Neuronal stem cell (in vitro differentiated cells): Measurements from ENCODE around the gene GIT1.
A peak's percentile ranks its signal among the peaks of the same experiment; 100 is the strongest.

ENCODE experiments used
- DNase-seq: peaks from one replicate; pipeline ENCODE4 v3.0.0-alpha.2; 2013; ENCODE audit warnings: low spot score
- H2AFZ ChIP-seq: one replicate; pipeline ENCODE4 v1.6.1; 2013; ENCODE audit warnings: mild to moderate bottlenecking, low read length, inconsistent platforms
- H2AK5ac ChIP-seq: 2 replicates; pipeline ENCODE4 v1.6.1; 2013; ENCODE audit warnings: low read depth, mild to moderate bottlenecking, inconsistent platforms, low read length, moderate library complexity, mixed read lengths
- H2BK120ac ChIP-seq: 2 replicates; pipeline ENCODE4 v1.6.1; 2013; ENCODE audit warnings: low read depth, mild to moderate bottlenecking, inconsistent platforms, low read length, moderate library complexity, mixed read lengths
- H2BK12ac ChIP-seq: one replicate; pipeline ENCODE4 v1.6.1; 2013; ENCODE audit warnings: low read length, inconsistent platforms
- H2BK15ac ChIP-seq: 2 replicates; pipeline ENCODE4 v1.6.1; 2013; ENCODE audit warnings: mild to moderate bottlenecking, low read length, inconsistent platforms, mixed read lengths
- H2BK5ac ChIP-seq: one replicate; pipeline ENCODE4 v1.6.1; 2013; ENCODE audit warnings: inconsistent platforms, mild to moderate bottlenecking, low read length, moderate library complexity
- H3K14ac ChIP-seq: one replicate; pipeline ENCODE4 v1.6.1; 2013; ENCODE audit warnings: low read length, inconsistent platforms
- H3K18ac ChIP-seq: 2 replicates; pipeline ENCODE4 v1.6.1; 2013; ENCODE audit warnings: low read length, inconsistent platforms
- H3K23ac ChIP-seq: 2 replicates; pipeline ENCODE4 v1.6.1; 2013; ENCODE audit warnings: low read depth, mild to moderate bottlenecking, mixed read lengths, low read length, inconsistent platforms; ENCODE audit not compliant: poor library complexity
- H3K27ac ChIP-seq: replicated peaks from 3 replicates; pipeline ENCODE4 v1.5.1; 2013; ENCODE audit warnings: low read length, inconsistent platforms
- H3K27me3 ChIP-seq, 3 experiments: 2 replicates each; pipeline ENCODE4 v1.6.1; 2013; ENCODE audit warnings: low read length in 3 of 3, mild to moderate bottlenecking in 2 of 3, inconsistent platforms in 1 of 3, low read depth in 1 of 3, mixed read lengths in 1 of 3, moderate library complexity in 1 of 3; ENCODE audit not compliant: control insufficient read depth in 3 of 3, insufficient read depth in 3 of 3
- H3K36me3 ChIP-seq, 2 donors: replicated peaks in 1 of 2; 2 replicates each; pipeline ENCODE4 v1.6.1; 2013; ENCODE audit warnings: low read length in 2 of 2; ENCODE audit not compliant: control insufficient read depth in 2 of 2, insufficient read depth in 2 of 2
- H3K4ac ChIP-seq: 2 replicates; pipeline ENCODE4 v1.6.1; 2013; ENCODE audit warnings: inconsistent platforms, mild to moderate bottlenecking, low read length, moderate library complexity
- H3K4me1 ChIP-seq, 2 donors: 1 replicate in 1 of 2; 2 replicates in 1 of 2; pipeline ENCODE4 v1.6.1; 2013; ENCODE audit warnings: low read length in 2 of 2, low read depth in 1 of 2; ENCODE audit not compliant: control insufficient read depth in 2 of 2, insufficient read depth in 1 of 2
- H3K4me2 ChIP-seq: one replicate; pipeline ENCODE4 v1.6.1; 2013; ENCODE audit warnings: mild to moderate bottlenecking, low read length, inconsistent platforms; ENCODE audit not compliant: insufficient read depth, poor library complexity, severe bottlenecking
- H3K4me3 ChIP-seq, 2 donors: 2 replicates each; pipeline ENCODE4 v1.5.1; 2013; ENCODE audit warnings: low read length in 2 of 2, mild to moderate bottlenecking in 2 of 2, inconsistent platforms in 1 of 2, moderate library complexity in 1 of 2
- H3K79me1 ChIP-seq: one replicate; pipeline ENCODE4 v1.6.1; 2013; ENCODE audit warnings: low read depth, mild to moderate bottlenecking, inconsistent platforms, low read length, moderate library complexity
- H3K9ac ChIP-seq: one replicate; pipeline ENCODE4 v1.6.1; 2013; ENCODE audit warnings: mild to moderate bottlenecking, low read depth, low read length, inconsistent platforms; ENCODE audit not compliant: poor library complexity
- H3K9me3 ChIP-seq, 2 donors: replicated peaks in 1 of 2; 2 replicates each; pipeline versions ENCODE3 to v1.6.1; 2013; ENCODE audit warnings: low read length in 2 of 2, mild to moderate bottlenecking in 2 of 2, inconsistent platforms in 1 of 2, low read depth in 1 of 2, mixed read lengths in 1 of 2, moderate library complexity in 1 of 2; ENCODE audit not compliant: control insufficient read depth in 2 of 2, insufficient read depth in 1 of 2
- H4K8ac ChIP-seq: one replicate; pipeline ENCODE4 v1.6.1; 2013; ENCODE audit warnings: low read depth, mild to moderate bottlenecking, inconsistent platforms, low read length, moderate library complexity
- H4K91ac ChIP-seq: one replicate; pipeline ENCODE4 v1.6.1; 2013; ENCODE audit warnings: low read length, low read depth, mild to moderate bottlenecking, inconsistent platforms; ENCODE audit not compliant: poor library complexity
- WGBS, 2 donors: extraction: QIAGEN DNeasy Blood & Tissue Kit; methylation state at CpG; one replicate each; pipeline ENCODE4 v1.1.7; 2013; ENCODE audit warnings: missing lambda C conversion rate in 2 of 2, mixed read lengths in 1 of 2; ENCODE audit not compliant: insufficient read length in 2 of 2, insufficient replicate concordance in 1 of 2; ENCODE audit errors: extremely low coverage in 2 of 2; 5-methylcytosine and 5-hydroxymethylcytosine counted together

Gene GIT1

GRCh38 chr17:29595107-29595942 is 5.9 kb upstream of the GIT1 start:
- Histone ChIP-seq H3K4me1 (peaks cover 49 to 50% of the 10 kb centered on the region in 2 donors), H3K27ac (no peak overlapping the region), H3K4me3 (no peak overlapping the region), H3K9ac (no peak overlapping the region), H3K18ac (no peak overlapping the region), H3K14ac (no peak overlapping the region), H2AFZ (no peak overlapping the region), H3K36me3 (no peaks in the 10 kb centered on the region), H3K9me3 (no peaks in the 10 kb centered on the region), H2BK12ac (no peak overlapping the region), H2BK120ac (no peak overlapping the region), H3K23ac (peak overlapping the region; percentile 5), H2BK15ac (no peak overlapping the region), H3K4me2 (no peak overlapping the region), H2AK5ac (peak overlapping the region; percentile 31), H4K8ac (no peak overlapping the region), H4K91ac (no peak overlapping the region), H3K4ac (no peak overlapping the region), H2BK5ac (no peak overlapping the region), H3K79me1 (peaks cover 10% of the 10 kb centered on the region), H3K27me3 (no peaks in the 10 kb centered on the region)
- WGBS, 2 donors, result no CpG with 5 or more reads among the region's 7 CpGs
- no peak for DNase-seq

GRCh38 chr17:29594519-29595090 is 5.2 kb upstream of the GIT1 start:
- Histone ChIP-seq H3K14ac (no peak overlapping the region), H3K4ac (no peak overlapping the region), H3K4me1 (peaks cover 54% of the 10 kb centered on the region in 2 donors), H3K27me3 (no peaks in the 10 kb centered on the region), H3K4me3 (peak overlapping the region in 1 of 2 donors; percentile 66), H2AFZ (no peak overlapping the region), H2BK120ac (no peak overlapping the region), H3K23ac (peak overlapping the region; percentile 5), H3K27ac (no peak overlapping the region), H2AK5ac (peak overlapping the region; percentile 31), H3K9me3 (no peaks in the 10 kb centered on the region), H2BK15ac (peak overlapping the region; percentile 41), H3K79me1 (peaks cover 8% of the 10 kb centered on the region), H2BK12ac (no peak overlapping the region), H3K9ac (no peak overlapping the region), H3K36me3 (no peaks in the 10 kb centered on the region), H4K8ac (no peak overlapping the region), H3K18ac (peak overlapping the region; percentile 57), H2BK5ac (no peak overlapping the region), H4K91ac (no peak overlapping the region), H3K4me2 (peak overlapping the region; percentile 97)
- WGBS, 2 donors, result no CpG with 5 or more reads among the region's 11 CpGs
- no peak for DNase-seq

- Histone ChIP-seq H3K79me1 (peaks cover 10% of the 10 kb centered on the region), H2AK5ac (peak overlapping the region; percentile 83), H3K36me3 (no peaks in the 10 kb centered on the region), H3K9ac (peak overlapping the region; percentile 87), H3K18ac (peak overlapping the region; percentile 78), H3K23ac (peak overlapping the region; percentile 90), H2BK12ac (no peak overlapping the region), H3K4me2 (peak overlapping the region; percentile 97), H3K4ac (no peak overlapping the region), H4K8ac (no peak overlapping the region), H4K91ac (no peak overlapping the region), H3K4me3 (peak overlapping the region; percentile 66 to 89), H2BK5ac (no peak overlapping the region), H2BK15ac (peak overlapping the region; percentile 41), H3K27me3 (no peaks in the 10 kb centered on the region), H3K27ac (no peak overlapping the region), H3K4me1 (peaks cover 53 to 54% of the 10 kb centered on the region in 2 donors), H3K14ac (no peak overlapping the region), H2AFZ (peak overlapping the region; percentile 93), H3K9me3 (no peaks in the 10 kb centered on the region), H2BK120ac (peak overlapping the region; percentile 36)
- WGBS, 2 donors, result no CpG with 5 or more reads among the region's 64 CpGs
- DNase-seq, result no peak
Measured at GRCh38 chr17:29593591-29594518, 4.4 kb upstream of the GIT1 start.
